Body of pancreas (tissue), 4 donors: Measurements from ENCODE around the gene EIF2A. TPM values are rescaled to one million over a fixed set of nuclear protein-coding genes. Genes with fewer than 3 reads are reported as not detected.

Source experiments
- ATAC-seq: fragments of 150-250 bp; one replicate; pipeline ENCODE4 v1.9.1; 2016
- DNase-seq, 4 donors: peaks; one replicate each; pipeline ENCODE4 v3.0.0-alpha.2; 2019
- H3K27ac ChIP-seq, 4 donors: fragments of 200-600 bp; sonication (generic); 1 replicate in 3 of 4; 2 replicates in 1 of 4; pipeline versions ENCODE4 v1.5.1 to v1.6.1; 2016 to 2019; ENCODE audit warnings: mild to moderate bottlenecking in 1 of 4, mixed read lengths in 1 of 4, moderate library complexity in 1 of 4
- H3K27me3 ChIP-seq, 2 donors: fragments of 200-600 bp; sonication (generic); one replicate each; pipeline ENCODE4 v1.6.0; 2016; ENCODE audit warnings: mild to moderate bottlenecking in 1 of 2
- H3K36me3 ChIP-seq, 2 donors: fragments of 200-600 bp; sonication (generic); replicated peaks in 1 of 2; 2 replicates each; pipeline ENCODE4 v1.5.1; 2016; ENCODE audit warnings: low read depth in 2 of 2; ENCODE audit not compliant: insufficient read depth in 1 of 2
- H3K4me1 ChIP-seq: fragments of 200-600 bp; sonication (generic); one replicate; pipeline ENCODE4 v1.6.0; 2016
- H3K4me3 ChIP-seq, 2 donors: fragments of 200-600 bp; sonication (generic); 1 replicate in 1 of 2; 2 replicates in 1 of 2; pipeline ENCODE4 v1.5.1; 2016 to 2019
- H3K9me3 ChIP-seq, 3 donors: fragments of 200-600 bp; sonication (generic); 1 replicate in 2 of 3; 2 replicates in 1 of 3; pipeline ENCODE4 v1.5.1; 2016
- POLR2A ChIP-seq, 3 donors: fragments of 450-650 bp; IDR thresholded peaks; one replicate each; pipeline ENCODE4 v1.6.1; 2016; ENCODE audit warnings: antibody characterized with exemption in 3 of 3, mild to moderate bottlenecking in 2 of 3
- WGBS, 2 donors: methylation state at CpG; one replicate each; pipeline ENCODE4 v1.1.5; 2017; 5-methylcytosine and 5-hydroxymethylcytosine counted together
- intact Hi-C: fragments of 100-400 bp; cut with DNase I; formaldehyde crosslinking; loops from one replicate; pipeline ENCODE4 v1.15.1; 2023
- total RNA-seq, 2 donors: library from RNA; depleted of rRNA; stranded (reverse); fragments of >200 nt; gene quantifications; one replicate each; pipeline ENCODE4 v1.1.0, GENCODE V29; 2016
- TF ChIP-seq, protein P1 (sequence below), 7 experiments: fragments of 450-650 bp in 4 of 7; fragments of 200-600 bp in 3 of 7; sonication (generic) in 3 of 7; IDR thresholded peaks; one replicate each; pipeline ENCODE4 v1.5.1; 2016 to 2019; ENCODE audit warnings: antibody characterized with exemption in 7 of 7

EIF2A gene
- total RNA-seq, 2 donors from 2014 or later: 58.7 to 126 TPM

DNA sequence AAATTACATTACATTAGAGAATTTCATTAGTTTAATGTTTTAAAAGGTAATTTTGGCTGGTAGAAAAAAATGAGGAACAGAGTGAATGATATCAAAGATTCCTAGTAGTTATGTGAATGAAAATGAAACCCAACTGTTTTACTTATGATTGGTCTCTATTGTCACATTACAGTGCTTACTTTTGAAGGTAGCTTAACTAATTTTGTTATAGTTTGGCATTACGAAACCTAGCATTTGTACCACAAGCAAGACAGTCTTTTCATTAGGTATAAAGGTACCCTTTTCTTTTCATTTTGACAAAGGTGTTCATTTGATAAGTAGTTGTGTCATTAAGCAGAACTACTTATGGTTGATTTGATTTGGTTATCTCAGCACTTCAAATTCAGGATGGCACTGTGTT is 63.4 kb downstream of the EIF2A start:
- no peak for ATAC-seq
- no peaks in the 10 kb centered on the region for H3K9me3 ChIP-seq
- H3K36me3 ChIP-seq: peaks cover 0 to 2% of the 10 kb centered on the region in 2 donors
- no peak for DNase-seq
- H3K4me1 ChIP-seq: peaks cover 47% of the 10 kb centered on the region
- H3K27me3 ChIP-seq: no peaks in the 10 kb centered on the region
- no peak for TF ChIP-seq POLR2A (IDR thresholded peaks at IDR 0.05)
- TF ChIP-seq, protein P1, sequence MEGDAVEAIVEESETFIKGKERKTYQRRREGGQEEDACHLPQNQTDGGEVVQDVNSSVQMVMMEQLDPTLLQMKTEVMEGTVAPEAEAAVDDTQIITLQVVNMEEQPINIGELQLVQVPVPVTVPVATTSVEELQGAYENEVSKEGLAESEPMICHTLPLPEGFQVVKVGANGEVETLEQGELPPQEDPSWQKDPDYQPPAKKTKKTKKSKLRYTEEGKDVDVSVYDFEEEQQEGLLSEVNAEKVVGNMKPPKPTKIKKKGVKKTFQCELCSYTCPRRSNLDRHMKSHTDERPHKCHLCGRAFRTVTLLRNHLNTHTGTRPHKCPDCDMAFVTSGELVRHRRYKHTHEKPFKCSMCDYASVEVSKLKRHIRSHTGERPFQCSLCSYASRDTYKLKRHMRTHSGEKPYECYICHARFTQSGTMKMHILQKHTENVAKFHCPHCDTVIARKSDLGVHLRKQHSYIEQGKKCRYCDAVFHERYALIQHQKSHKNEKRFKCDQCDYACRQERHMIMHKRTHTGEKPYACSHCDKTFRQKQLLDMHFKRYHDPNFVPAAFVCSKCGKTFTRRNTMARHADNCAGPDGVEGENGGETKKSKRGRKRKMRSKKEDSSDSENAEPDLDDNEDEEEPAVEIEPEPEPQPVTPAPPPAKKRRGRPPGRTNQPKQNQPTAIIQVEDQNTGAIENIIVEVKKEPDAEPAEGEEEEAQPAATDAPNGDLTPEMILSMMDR (IDR thresholded peaks at IDR 0.05): no peak
- H3K27ac ChIP-seq: no peak overlapping the region
- intact Hi-C loops: no loop called here
- H3K4me3 ChIP-seq: no peak overlapping the region
- WGBS, 2 donors: 0% methylated on average over 1 of the region's 1 CpG

DNA sequence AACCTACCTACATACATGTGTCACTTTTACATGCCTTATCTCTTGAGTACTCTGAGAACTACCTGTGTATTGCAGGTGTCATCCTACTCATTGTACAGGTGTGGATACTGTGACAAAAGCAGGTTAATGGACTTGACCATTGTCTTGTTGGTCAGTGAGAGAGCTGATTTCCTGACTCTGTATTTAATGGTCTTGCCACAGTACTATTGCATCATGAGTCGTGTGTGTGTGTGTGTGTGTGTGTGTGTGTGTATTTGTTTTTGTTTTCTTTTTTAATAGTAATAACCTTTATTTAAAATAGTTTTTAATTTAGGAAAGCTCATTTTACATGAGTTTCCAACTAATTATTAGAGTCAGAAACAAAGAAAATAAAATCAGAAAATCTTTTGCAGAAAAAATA is 64.2 kb downstream of the EIF2A start:
- no peak for TF ChIP-seq POLR2A (IDR thresholded peaks at IDR 0.05)
- TF ChIP-seq, protein P1 (IDR thresholded peaks at IDR 0.05): no peak
- intact Hi-C loops: no loop called here
- Histone ChIP-seq H3K4me3 (no peak overlapping the region), H3K27ac (no peak overlapping the region), H3K36me3 (peaks cover 0 to 2% of the 10 kb centered on the region in 2 donors), H3K4me1 (peaks cover 39% of the 10 kb centered on the region), H3K9me3 (no peaks in the 10 kb centered on the region), H3K27me3 (no peaks in the 10 kb centered on the region)
- DNase-seq: no peak
- WGBS, 2 donors: 27 to 38% methylated on average over 1 of the region's 1 CpG
- no peak for ATAC-seq

DNA sequence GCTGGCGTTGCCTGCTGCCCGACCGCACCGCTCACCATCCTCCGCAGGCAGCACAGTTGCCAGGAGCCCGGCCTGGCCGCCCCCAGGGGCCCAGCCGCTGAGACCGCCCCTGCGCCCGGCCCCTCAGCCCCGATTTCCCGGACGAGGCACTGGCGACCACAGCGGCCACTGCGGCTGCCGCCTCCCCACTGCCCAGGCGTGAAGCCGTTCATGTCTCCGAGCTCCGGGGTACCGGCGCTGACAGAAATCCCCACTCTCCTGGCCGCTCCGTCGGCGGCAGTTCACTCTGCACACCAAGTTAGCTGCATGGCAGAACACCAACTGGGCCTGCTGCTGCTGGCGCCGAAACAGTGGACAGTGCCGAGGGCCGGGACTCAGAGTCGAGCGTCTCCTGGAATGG is 65.1 kb downstream of the EIF2A start:
- DNase-seq: no peak
- Histone ChIP-seq H3K36me3 (no peaks in the 10 kb centered on the region), H3K4me3 (no peak overlapping the region), H3K27ac (no peak overlapping the region), H3K4me1 (peaks cover 30% of the 10 kb centered on the region), H3K27me3 (no peaks in the 10 kb centered on the region), H3K9me3 (no peaks in the 10 kb centered on the region)
- WGBS, 2 donors: 97 to 99% methylated on average over 31 to 34 of the region's 34 CpGs
- no peak for TF ChIP-seq POLR2A (IDR thresholded peaks at IDR 0.05)
- TF ChIP-seq, protein P1 (IDR thresholded peaks at IDR 0.05): no peak
- no peak for ATAC-seq
- intact Hi-C loops: no loop called here

DNA sequence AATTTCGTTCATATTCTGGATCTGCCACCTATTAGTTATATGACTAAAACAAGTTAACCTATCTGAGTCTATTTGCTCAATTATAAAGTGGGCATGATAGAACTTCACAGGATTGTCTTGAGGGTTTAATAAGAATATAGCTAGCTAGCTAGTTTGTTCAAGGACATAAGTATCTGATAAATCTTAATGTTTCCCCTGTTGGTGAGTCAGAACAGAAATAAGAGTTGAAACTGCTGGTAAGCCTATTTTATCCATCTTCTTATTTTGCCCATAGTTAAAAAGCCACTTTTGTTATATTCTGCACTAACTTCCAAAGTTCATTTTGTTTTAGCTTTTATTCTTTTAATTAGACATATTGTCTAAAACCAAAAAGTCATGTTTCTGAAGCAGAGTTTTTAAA is 65.9 kb downstream of the EIF2A start:
- Histone ChIP-seq H3K9me3 (no peaks in the 10 kb centered on the region), H3K4me3 (no peak overlapping the region), H3K27ac (no peak overlapping the region), H3K36me3 (no peaks in the 10 kb centered on the region), H3K27me3 (no peaks in the 10 kb centered on the region), H3K4me1 (peaks cover 23% of the 10 kb centered on the region)
- 73 to 93% methylated on average over 1 of the region's 1 CpG for WGBS, 2 donors
- ATAC-seq (no peak), DNase-seq (no peak)
- TF ChIP-seq POLR2A (IDR thresholded peaks at IDR 0.05): no peak
- TF ChIP-seq, protein P1 (IDR thresholded peaks at IDR 0.05): no peak
- intact Hi-C loops: no loop called here

DNA sequence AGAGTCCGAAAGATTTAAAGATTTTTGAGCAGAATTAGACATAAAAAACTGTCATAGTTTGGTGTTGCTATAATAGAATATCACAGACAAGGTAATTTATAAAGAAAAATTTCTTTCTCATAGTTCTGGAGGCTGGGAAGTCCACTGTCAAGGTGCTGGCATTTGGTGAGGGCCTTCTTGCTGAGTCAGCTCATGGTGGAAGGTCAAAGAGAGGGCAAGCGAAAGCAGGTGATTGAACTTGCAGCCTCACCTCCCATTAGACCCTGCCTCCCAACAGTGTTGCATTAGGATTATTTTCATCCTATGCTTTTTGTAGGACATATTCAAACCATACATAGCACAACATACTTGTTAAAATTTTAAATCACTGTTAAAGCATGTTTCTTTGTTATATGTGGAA is 66.4 kb downstream of the EIF2A start:
- Histone ChIP-seq H3K36me3 (no peaks in the 10 kb centered on the region), H3K27me3 (no peaks in the 10 kb centered on the region), H3K9me3 (no peaks in the 10 kb centered on the region), H3K27ac (no peak overlapping the region), H3K4me3 (no peak overlapping the region), H3K4me1 (peaks cover 17% of the 10 kb centered on the region)
- no peak for DNase-seq
- intact Hi-C loops: no loop called here
- ATAC-seq: no peak
- TF ChIP-seq, protein P1 (IDR thresholded peaks at IDR 0.05): no peak
- no peak for TF ChIP-seq POLR2A (IDR thresholded peaks at IDR 0.05)
- 95 to 96% methylated on average over 2 of the region's 2 CpGs for WGBS, 2 donors
